ENCODE data around the gene PDE6H.

PDE6H gene

DNA sequence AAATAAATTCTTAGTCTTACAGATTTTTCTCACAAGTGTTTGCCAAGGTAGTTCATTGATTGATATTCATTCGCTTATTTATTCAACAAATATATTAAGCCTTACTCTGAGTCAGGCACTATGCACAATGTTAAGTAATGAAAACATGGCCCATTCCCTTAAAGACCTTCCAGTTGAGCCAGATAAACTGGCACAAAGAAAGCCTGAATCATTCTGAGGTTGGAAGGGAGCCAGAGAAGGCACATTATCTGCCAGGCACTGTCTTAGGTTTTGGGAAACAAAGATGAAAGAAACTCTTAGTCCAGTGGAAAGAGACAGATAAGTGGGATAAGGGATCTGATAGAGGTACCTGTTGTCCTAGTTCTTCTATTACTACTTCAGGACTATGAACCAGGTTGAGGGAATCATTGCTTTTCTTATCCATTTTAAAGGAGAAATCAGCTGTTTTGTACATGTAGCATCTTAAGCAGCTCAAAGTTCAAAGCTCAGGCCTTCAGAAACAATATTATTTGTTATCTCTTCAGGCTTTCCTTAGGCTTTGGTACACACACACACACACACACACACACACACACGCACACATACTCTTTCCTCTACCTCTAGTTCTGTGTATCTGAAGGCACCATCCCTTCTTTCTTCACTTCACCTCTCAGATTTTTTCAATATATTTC is 27.0 kb downstream of the PDE6H start:
- TF ChIP-seq EZH2 (optimal IDR thresholded peaks at IDR 0.05; ENCODE audit: low read depth, low read length) (no peak), EZH2phosphoT487 (IDR thresholded peaks at IDR 0.05; ENCODE audit: low read length) (no peak)
- TF ChIP-seq, protein P1, sequence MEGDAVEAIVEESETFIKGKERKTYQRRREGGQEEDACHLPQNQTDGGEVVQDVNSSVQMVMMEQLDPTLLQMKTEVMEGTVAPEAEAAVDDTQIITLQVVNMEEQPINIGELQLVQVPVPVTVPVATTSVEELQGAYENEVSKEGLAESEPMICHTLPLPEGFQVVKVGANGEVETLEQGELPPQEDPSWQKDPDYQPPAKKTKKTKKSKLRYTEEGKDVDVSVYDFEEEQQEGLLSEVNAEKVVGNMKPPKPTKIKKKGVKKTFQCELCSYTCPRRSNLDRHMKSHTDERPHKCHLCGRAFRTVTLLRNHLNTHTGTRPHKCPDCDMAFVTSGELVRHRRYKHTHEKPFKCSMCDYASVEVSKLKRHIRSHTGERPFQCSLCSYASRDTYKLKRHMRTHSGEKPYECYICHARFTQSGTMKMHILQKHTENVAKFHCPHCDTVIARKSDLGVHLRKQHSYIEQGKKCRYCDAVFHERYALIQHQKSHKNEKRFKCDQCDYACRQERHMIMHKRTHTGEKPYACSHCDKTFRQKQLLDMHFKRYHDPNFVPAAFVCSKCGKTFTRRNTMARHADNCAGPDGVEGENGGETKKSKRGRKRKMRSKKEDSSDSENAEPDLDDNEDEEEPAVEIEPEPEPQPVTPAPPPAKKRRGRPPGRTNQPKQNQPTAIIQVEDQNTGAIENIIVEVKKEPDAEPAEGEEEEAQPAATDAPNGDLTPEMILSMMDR (IDR thresholded peaks at IDR 0.05; ENCODE audit: low read length) = no peak
- H3K9ac ChIP-seq (ENCODE audit: low read length) = no peak overlapping the region
- H3K36me3 ChIP-seq (replicated peaks; ENCODE audit: insufficient read depth, low read length) = no peaks in the 10 kb centered on the region

GRCh38 chr12:15000575-15000974 is 27.7 kb downstream of the PDE6H start:
- H3K79me2 ChIP-seq (ENCODE audit: low read length) = no peaks in the 10 kb centered on the region
- H3K27me3 ChIP-seq (replicated peaks; ENCODE audit: insufficient read depth, low read length) = no peaks in the 10 kb centered on the region
- no peak overlapping the region for H3K9ac ChIP-seq (ENCODE audit: low read length)
- no peak overlapping the region for H3K4me2 ChIP-seq (ENCODE audit: low read depth, low read length)
- no peak for DNase-seq
- no peaks in the 10 kb centered on the region for H3K4me1 ChIP-seq (ENCODE audit: low read length)
- no peak overlapping the region for H2AFZ ChIP-seq (ENCODE audit: low read length)
- no peaks in the 10 kb centered on the region for H3F3A ChIP-seq (ENCODE audit: insufficient read depth, low read length)
- H3K36me3 ChIP-seq (replicated peaks; ENCODE audit: insufficient read depth, low read length) = no peaks in the 10 kb centered on the region
- no peak overlapping the region for H3K4me3 ChIP-seq (ENCODE audit: low read length)
- no peaks in the 10 kb centered on the region for H3K9me2 ChIP-seq (replicated peaks; ENCODE audit: insufficient read depth, low read length)
- TF ChIP-seq EZH2 (optimal IDR thresholded peaks at IDR 0.05; ENCODE audit: low read depth, low read length) = no peak
- TF ChIP-seq EZH2phosphoT487 (IDR thresholded peaks at IDR 0.05; ENCODE audit: low read length) = no peak
- TF ChIP-seq, protein P1 (IDR thresholded peaks at IDR 0.05; ENCODE audit: low read length) = no peak
- no peaks in the 10 kb centered on the region for H3K9me3 ChIP-seq (replicated peaks; ENCODE audit: insufficient read depth, low read length)
- H4K20me1 ChIP-seq (ENCODE audit: insufficient read depth, low read length) = no peaks in the 10 kb centered on the region
- H3K27ac ChIP-seq (ENCODE audit: low read length) = no peak overlapping the region

More for the DNA sequence above, 27.0 kb downstream of the PDE6H start:
- H3K9me3 ChIP-seq (replicated peaks; ENCODE audit: insufficient read depth, low read length) = no peaks in the 10 kb centered on the region
- 0 out of 2 replicates have a peak, but pooled peaks cover under 1% of the 10 kb centered on the region for H3K4me1 ChIP-seq (ENCODE audit: low read length)
- H3K27me3 ChIP-seq (replicated peaks; ENCODE audit: insufficient read depth, low read length) = no peaks in the 10 kb centered on the region
- H3K4me3 ChIP-seq (ENCODE audit: low read length) = no peak overlapping the region
- no peaks in the 10 kb centered on the region for H3K79me2 ChIP-seq (ENCODE audit: low read length)
- no peak overlapping the region for H2AFZ ChIP-seq (ENCODE audit: low read length)
- no peak overlapping the region for H3K27ac ChIP-seq (ENCODE audit: low read length)
- no peaks in the 10 kb centered on the region for H3K9me2 ChIP-seq (replicated peaks; ENCODE audit: insufficient read depth, low read length)
- H3F3A ChIP-seq (ENCODE audit: insufficient read depth, low read length) = no peaks in the 10 kb centered on the region
- H4K20me1 ChIP-seq (ENCODE audit: insufficient read depth, low read length) = no peaks in the 10 kb centered on the region
- DNase-seq = no peak
- H3K4me2 ChIP-seq (ENCODE audit: low read depth, low read length) = no peak overlapping the region

DNA sequence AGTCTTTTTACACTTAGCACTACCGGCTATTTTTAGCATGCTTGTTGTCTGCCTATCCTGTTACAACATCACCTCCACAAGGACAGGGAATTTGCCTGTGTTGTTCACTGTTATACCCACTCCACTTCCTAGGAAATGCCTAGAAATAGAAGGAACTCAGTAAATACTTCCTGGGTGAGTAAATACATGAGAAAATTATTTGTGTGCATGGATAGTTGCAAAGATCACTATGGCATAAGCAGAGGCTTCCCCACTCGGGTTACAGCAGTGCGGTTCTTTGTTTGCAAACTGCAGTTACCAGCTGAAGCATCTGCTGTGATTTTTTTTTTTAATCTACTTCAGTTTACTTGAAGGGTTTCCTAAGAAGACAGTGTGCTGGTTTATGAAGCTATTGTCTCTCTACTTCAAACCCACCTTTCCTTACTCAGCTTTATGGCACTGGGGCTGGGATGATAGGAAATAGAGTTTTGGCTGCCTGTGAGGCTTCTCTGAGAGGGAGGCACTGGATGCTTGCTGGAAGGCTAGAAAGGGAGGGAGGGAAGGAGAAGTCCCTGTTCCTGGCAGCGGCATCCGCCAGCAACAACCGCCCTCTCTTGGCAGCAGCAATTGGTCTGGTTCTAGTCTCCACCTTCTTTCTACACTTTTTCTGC is 29.0 kb downstream of the PDE6H start:
- H3K9ac ChIP-seq (ENCODE audit: low read length) = no peak overlapping the region
- H3K36me3 ChIP-seq (replicated peaks; ENCODE audit: insufficient read depth, low read length) = no peaks in the 10 kb centered on the region
- H3K4me2 ChIP-seq (ENCODE audit: low read depth, low read length) = no peak overlapping the region
- H4K20me1 ChIP-seq (ENCODE audit: insufficient read depth, low read length) = no peaks in the 10 kb centered on the region
- TF ChIP-seq, protein P1 (IDR thresholded peaks at IDR 0.05; ENCODE audit: low read length) = no peak
- TF ChIP-seq EZH2phosphoT487 (IDR thresholded peaks at IDR 0.05; ENCODE audit: low read length) = no peak
- TF ChIP-seq EZH2 (optimal IDR thresholded peaks at IDR 0.05; ENCODE audit: low read depth, low read length) = no peak
- H3K9me2 ChIP-seq (replicated peaks; ENCODE audit: insufficient read depth, low read length) = no peaks in the 10 kb centered on the region
- no peak overlapping the region for H2AFZ ChIP-seq (ENCODE audit: low read length)
- no peaks in the 10 kb centered on the region for H3K27me3 ChIP-seq (replicated peaks; ENCODE audit: insufficient read depth, low read length)
- H3K9me3 ChIP-seq (replicated peaks; ENCODE audit: insufficient read depth, low read length) = no peaks in the 10 kb centered on the region
- H3K4me3 ChIP-seq (ENCODE audit: low read length) = no peak overlapping the region
- no peaks in the 10 kb centered on the region for H3F3A ChIP-seq (ENCODE audit: insufficient read depth, low read length)
- DNase-seq = no peak
- no peak overlapping the region for H3K27ac ChIP-seq (ENCODE audit: low read length)
- no peaks in the 10 kb centered on the region for H3K79me2 ChIP-seq (ENCODE audit: low read length)
- H3K4me1 ChIP-seq (ENCODE audit: low read length) = no peaks in the 10 kb centered on the region

Measured in MM.1S (cell line).